K562 (cell line): Measurements from ENCODE around the gene TRIP6. TPM values are rescaled to one million over a fixed set of nuclear protein-coding genes. Genes with fewer than 3 reads are reported as not detected.

ENCODE experiments used
- CBX3 ChIP-seq, 2 experiments: IDR thresholded peaks; 1 replicate in 1 of 2; 2 replicates in 1 of 2; pipeline ENCODE4 v1.6.1; 2012; ENCODE audit warnings: inconsistent platforms in 2 of 2, low read length in 2 of 2, borderline replicate concordance in 1 of 2, control low read depth in 1 of 2
- NR2C2 ChIP-seq, 2 experiments: fragments of 200-800 bp in 1 of 2; sonication (Bioruptor generic) in 1 of 2; sonication (generic) in 1 of 2; formaldehyde crosslinking in 1 of 2; IDR thresholded peaks; 2 replicates each; pipeline versions ENCODE4 v1.6.1 to v1.8.0; 2016 to 2022; ENCODE audit warnings: mild to moderate bottlenecking in 1 of 2, missing compliant biosample characterization in 1 of 2, missing genetic modification characterization in 1 of 2, missing genetic modification reagents in 1 of 2
- NR3C1 ChIP-seq: sonication (generic); formaldehyde crosslinking; IDR thresholded peaks from 2 replicates; pipeline ENCODE4 v1.8.1; 2022; ENCODE audit warnings: missing genetic modification reagents
- RNF2 ChIP-seq: sonication (generic); IDR thresholded peaks from 2 replicates; pipeline ENCODE4 v1.6.1; 2016
- ZFX ChIP-seq: sonication (generic); formaldehyde crosslinking; IDR thresholded peaks from 2 replicates; pipeline ENCODE4 v1.8.0; 2022; ENCODE audit warnings: mild to moderate bottlenecking, missing genetic modification reagents, moderate library complexity
- ZNF583 ChIP-seq: fragments of 250-450 bp; sonication (Bioruptor Pico); IDR thresholded peaks from 2 replicates; pipeline ENCODE4 v1.4.0; 2020
- polyA plus RNA-seq, 8 experiments: library from polyadenylated mRNA; depleted of rRNA in 4 of 8; stranded (reverse) in 5 of 8; unstranded in 3 of 8; fragments of >200 nt; fragmentation: Nextera tagmentation in 2 of 8; fragmentation: Illumina TruSeq in 1 of 8; extraction: Ambion mirVana in 2 of 8; extraction: Trizol in 1 of 8; gene quantifications; 2 replicates each; pipeline versions ENCODE4 v1.2.1 to v1.2.3, GENCODE V29; 2011 to 2014; ENCODE audit warnings: inconsistent platforms in 1 of 8, missing spikeins in 1 of 8
- total RNA-seq, 7 experiments: library from RNA; depleted of rRNA in 6 of 7; stranded (reverse); fragments of >200 nt in 6 of 7; fragmentation: Illumina TruSeq in 2 of 7; extraction: Trizol in 2 of 7; gene quantifications; 2 replicates each; pipeline versions ENCODE4 v1.2.1 to v1.2.3, GENCODE V29; 2011 to 2021; ENCODE audit warnings: low replicate concordance in 1 of 7
- TF ChIP-seq, protein P1 (sequence below): sonication (generic); formaldehyde crosslinking; IDR thresholded peaks from 2 replicates; pipeline ENCODE4 v1.8.0; 2022; ENCODE audit warnings: mild to moderate bottlenecking, missing genetic modification reagents
- TF ChIP-seq, protein P2 (sequence below): sonication (generic); formaldehyde crosslinking; IDR thresholded peaks from 2 replicates; pipeline ENCODE4 v1.8.1; 2023; ENCODE audit warnings: mild to moderate bottlenecking, missing genetic modification reagents
- TF ChIP-seq, protein P3 (sequence below), 2 experiments: fragments of 450-650 bp; IDR thresholded peaks; 2 replicates each; pipeline ENCODE4 v1.6.1; 2016; ENCODE audit warnings: mild to moderate bottlenecking in 2 of 2, borderline replicate concordance in 1 of 2, low read depth in 1 of 2, moderate library complexity in 1 of 2
- TF ChIP-seq, protein P4 (sequence below), 2 experiments: fragments of 450-650 bp in 1 of 2; sonication (generic) in 1 of 2; formaldehyde crosslinking in 1 of 2; IDR thresholded peaks in 1 of 2; conservative IDR thresholded peaks in 1 of 2; 2 replicates each; pipeline versions ENCODE4 v1.6.1 to v1.8.1; 2016 to 2023; ENCODE audit warnings: mild to moderate bottlenecking in 2 of 2, moderate library complexity in 2 of 2, inconsistent platforms in 1 of 2, missing genetic modification reagents in 1 of 2
- TF ChIP-seq, protein P5 (sequence below): sonication (generic); formaldehyde crosslinking; IDR thresholded peaks from 2 replicates; pipeline ENCODE4 v1.5.0; 2020; ENCODE audit warnings: missing genetic modification reagents

Gene TRIP6
- total and polyA plus RNA-seq, 9 of the 15 experiments (the other 6 are each of a cell fraction or from before 2014, with no cell fraction given): 5.9 to 141 (median 54.0) TPM

DNA sequence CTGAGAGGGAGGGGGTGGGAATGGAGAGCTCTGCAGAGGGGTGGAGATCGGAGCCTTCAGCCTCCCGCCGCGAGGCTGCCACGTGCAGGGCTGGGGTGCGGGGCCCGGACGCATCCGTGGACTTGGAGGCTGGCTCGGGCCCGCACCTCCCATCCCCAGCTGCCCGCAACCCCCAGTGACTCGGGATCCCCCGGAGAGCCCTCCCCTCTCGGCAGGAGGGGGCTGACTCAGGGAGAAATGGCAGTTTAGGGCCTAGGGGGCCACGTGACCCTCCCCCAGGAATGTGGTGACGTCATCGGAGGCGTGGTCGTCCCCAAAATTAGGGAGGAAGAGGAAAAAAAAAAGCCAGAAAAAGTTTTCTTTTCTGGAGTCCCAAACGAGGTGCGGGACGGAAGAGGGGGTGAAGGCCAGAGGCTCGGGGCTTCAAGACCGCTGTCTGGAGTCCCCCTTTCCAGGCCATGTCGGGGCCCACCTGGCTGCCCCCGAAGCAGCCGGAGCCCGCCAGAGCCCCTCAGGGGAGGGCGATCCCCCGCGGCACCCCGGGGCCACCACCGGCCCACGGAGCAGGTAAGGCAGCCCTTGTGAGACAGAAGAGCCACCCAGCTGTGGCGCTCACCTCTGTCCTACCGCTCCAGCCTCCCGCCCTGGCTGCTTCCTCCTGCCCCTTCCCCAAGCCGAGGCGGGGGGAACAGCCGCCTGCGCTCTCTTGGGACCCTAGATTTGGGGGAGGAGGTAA, at the start of gene TRIP6 (continued):
- TF ChIP-seq, protein P1, sequence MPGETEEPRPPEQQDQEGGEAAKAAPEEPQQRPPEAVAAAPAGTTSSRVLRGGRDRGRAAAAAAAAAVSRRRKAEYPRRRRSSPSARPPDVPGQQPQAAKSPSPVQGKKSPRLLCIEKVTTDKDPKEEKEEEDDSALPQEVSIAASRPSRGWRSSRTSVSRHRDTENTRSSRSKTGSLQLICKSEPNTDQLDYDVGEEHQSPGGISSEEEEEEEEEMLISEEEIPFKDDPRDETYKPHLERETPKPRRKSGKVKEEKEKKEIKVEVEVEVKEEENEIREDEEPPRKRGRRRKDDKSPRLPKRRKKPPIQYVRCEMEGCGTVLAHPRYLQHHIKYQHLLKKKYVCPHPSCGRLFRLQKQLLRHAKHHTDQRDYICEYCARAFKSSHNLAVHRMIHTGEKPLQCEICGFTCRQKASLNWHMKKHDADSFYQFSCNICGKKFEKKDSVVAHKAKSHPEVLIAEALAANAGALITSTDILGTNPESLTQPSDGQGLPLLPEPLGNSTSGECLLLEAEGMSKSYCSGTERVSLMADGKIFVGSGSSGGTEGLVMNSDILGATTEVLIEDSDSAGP: no peak
- TF ChIP-seq RNF2 (peak; percentile 85), ZFX (CRISPR knock-in tag) (peak; percentile 89), NR3C1 (no peak), ZNF583 (no peak), CBX3 (IDR thresholded peaks at IDR 0.05; ENCODE audit: borderline replicate concordance in 1 of 2, low read length in 2 of 2) (0 out of 3 replicates have a peak, but pooled peaks of 1 of the 2 experiments have one; percentile 59), NR2C2 (CRISPR knock-in tag; IDR thresholded peaks at IDR 0.05) (no peak), NR2C2 (tag; IDR thresholded peaks at IDR 0.05) (peak; percentile 37; the same call in 1 of the 2 replicates)
- TF ChIP-seq, protein P2, sequence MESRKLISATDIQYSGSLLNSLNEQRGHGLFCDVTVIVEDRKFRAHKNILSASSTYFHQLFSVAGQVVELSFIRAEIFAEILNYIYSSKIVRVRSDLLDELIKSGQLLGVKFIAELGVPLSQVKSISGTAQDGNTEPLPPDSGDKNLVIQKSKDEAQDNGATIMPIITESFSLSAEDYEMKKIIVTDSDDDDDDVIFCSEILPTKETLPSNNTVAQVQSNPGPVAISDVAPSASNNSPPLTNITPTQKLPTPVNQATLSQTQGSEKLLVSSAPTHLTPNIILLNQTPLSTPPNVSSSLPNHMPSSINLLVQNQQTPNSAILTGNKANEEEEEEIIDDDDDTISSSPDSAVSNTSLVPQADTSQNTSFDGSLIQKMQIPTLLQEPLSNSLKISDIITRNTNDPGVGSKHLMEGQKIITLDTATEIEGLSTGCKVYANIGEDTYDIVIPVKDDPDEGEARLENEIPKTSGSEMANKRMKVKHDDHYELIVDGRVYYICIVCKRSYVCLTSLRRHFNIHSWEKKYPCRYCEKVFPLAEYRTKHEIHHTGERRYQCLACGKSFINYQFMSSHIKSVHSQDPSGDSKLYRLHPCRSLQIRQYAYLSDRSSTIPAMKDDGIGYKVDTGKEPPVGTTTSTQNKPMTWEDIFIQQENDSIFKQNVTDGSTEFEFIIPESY (CRISPR knock-in tag): 0 out of 2 replicates have a peak, but pooled peaks have one; percentile 36
- TF ChIP-seq, protein P3, sequence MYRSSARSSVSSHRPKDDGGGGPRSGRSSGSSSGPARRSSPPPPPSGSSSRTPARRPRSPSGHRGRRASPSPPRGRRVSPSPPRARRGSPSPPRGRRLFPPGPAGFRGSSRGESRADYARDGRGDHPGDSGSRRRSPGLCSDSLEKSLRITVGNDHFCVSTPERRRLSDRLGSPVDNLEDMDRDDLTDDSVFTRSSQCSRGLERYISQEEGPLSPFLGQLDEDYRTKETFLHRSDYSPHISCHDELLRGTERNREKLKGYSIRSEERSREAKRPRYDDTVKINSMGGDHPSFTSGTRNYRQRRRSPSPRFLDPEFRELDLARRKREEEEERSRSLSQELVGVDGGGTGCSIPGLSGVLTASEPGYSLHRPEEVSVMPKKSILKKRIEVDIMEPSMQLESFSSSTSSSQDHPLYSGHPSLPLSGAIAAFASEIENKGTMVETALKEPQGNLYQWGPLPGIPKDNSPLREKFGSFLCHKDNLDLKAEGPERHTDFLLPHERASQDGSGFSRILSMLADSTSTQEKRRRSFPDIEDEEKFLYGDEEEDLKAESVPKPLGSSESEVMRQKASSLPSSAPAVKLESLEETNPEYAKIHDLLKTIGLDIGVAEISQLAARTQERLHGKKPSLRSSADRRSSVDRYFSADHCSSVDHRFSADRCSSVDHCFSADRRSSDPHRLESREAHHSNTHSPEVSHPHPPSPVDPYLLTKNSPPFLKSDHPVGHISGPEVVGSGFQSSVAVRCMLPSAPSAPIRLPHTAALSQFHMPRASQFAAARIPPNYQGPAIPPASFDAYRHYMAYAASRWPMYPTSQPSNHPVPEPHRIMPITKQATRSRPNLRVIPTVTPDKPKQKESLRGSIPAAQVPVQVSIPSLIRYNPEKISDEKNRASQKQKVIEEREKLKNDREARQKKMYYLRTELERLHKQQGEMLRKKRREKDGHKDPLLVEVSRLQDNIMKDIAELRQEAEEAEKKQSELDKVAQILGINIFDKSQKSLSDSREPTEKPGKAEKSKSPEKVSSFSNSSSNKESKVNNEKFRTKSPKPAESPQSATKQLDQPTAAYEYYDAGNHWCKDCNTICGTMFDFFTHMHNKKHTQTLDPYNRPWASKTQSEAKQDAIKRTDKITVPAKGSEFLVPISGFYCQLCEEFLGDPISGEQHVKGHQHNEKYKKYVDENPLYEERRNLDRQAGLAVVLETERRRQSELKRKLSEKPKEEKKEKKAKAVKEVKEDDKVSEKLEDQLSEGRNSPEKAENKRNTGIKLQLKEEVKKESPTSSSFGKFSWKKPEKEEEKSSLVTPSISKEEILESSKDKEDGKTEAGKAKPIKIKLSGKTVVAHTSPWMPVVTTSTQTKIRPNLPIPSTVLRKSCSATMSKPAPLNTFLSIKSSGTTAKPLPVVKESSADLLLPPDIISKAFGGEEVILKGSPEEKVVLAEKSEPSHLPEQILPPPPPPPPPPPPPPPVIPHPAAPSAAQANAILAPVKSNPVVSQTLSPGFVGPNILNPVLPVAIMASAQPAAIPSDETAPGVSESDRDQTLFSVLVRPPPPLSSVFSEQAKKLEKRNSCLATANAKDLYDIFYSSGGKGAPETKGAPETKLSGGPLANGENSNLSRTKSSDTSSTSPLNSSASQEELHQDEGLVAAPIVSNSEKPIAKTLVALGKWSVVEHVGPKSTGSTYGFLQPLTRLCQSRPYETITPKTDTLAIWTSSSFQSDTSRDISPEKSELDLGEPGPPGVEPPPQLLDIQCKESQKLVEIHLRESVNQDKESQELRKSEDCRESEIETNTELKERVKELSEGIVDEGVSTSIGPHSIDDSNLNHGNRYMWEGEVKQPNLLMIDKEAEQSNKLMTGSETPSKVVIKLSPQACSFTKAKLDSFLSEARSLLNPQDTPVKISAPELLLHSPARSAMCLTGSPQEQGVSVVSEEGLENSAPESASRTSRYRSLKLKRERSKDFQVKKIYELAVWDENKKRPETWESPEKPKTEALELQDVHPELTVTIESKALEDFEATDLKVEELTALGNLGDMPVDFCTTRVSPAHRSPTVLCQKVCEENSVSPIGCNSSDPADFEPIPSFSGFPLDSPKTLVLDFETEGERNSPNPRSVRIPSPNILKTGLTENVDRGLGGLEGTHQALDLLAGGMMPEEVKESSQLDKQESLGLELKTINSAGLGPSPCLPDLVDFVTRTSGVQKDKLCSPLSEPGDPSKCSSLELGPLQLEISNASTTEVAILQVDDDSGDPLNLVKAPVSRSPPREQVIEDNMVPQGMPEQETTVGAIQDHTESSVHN (IDR thresholded peaks at IDR 0.05; ENCODE audit: borderline replicate concordance in 1 of 2, low read depth in 1 of 2): peak in 1 of 2 experiments; percentile 74; a peak in 2 of 4 replicates
- TF ChIP-seq, protein P4, sequence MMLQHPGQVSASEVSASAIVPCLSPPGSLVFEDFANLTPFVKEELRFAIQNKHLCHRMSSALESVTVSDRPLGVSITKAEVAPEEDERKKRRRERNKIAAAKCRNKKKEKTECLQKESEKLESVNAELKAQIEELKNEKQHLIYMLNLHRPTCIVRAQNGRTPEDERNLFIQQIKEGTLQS (IDR thresholded peaks at IDR 0.05): peak; percentile 100
- TF ChIP-seq, protein P4 (CRISPR knock-in tag; conservative IDR thresholded peaks at IDR 0.05): peak; percentile 96
- TF ChIP-seq, protein P5, sequence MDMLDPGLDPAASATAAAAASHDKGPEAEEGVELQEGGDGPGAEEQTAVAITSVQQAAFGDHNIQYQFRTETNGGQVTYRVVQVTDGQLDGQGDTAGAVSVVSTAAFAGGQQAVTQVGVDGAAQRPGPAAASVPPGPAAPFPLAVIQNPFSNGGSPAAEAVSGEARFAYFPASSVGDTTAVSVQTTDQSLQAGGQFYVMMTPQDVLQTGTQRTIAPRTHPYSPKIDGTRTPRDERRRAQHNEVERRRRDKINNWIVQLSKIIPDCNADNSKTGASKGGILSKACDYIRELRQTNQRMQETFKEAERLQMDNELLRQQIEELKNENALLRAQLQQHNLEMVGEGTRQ (CRISPR knock-in tag): peak; percentile 98
